ENCODE results near the gene SVOPL.

SVOPL gene

GRCh38 chr7:138563808-138564207 is 137.4 kb downstream of the SVOPL start:
- DNase-seq (ENCODE audit: low read depth, low spot score), result no peak

- no peak for DNase-seq (ENCODE audit: low read depth, low spot score)
Measured at GRCh38 chr7:138559448-138559847, 141.7 kb downstream of the SVOPL start.

GRCh38 chr7:138556771-138557484 is 144.2 kb downstream of the SVOPL start:
- DNase-seq (ENCODE audit: low read depth, low spot score), result no peak

- no peak for DNase-seq (ENCODE audit: low read depth, low spot score)
Measured at GRCh38 chr7:138555684-138556083, 145.5 kb downstream of the SVOPL start.

GRCh38 chr7:138554674-138555073 is 146.5 kb downstream of the SVOPL start:
- no peak for DNase-seq (ENCODE audit: low read depth, low spot score)

GRCh38 chr7:138553805-138554204 is 147.4 kb downstream of the SVOPL start:
- no peak for DNase-seq (ENCODE audit: low read depth, low spot score)

- DNase-seq (ENCODE audit: low read depth, low spot score), result no peak
Measured at GRCh38 chr7:138551102-138551501, 150.1 kb downstream of the SVOPL start.

GRCh38 chr7:138550337-138550736 is 150.8 kb downstream of the SVOPL start:
- no peak for DNase-seq (ENCODE audit: low read depth, low spot score)

GRCh38 chr7:138549082-138549481 is 152.1 kb downstream of the SVOPL start:
- no peak for DNase-seq (ENCODE audit: low read depth, low spot score)

GRCh38 chr7:138546829-138547228 is 154.3 kb downstream of the SVOPL start:
- no peak for DNase-seq (ENCODE audit: low read depth, low spot score)

GRCh38 chr7:138546064-138546619 is 155.0 kb downstream of the SVOPL start:
- DNase-seq (ENCODE audit: low read depth, low spot score), result no peak

GRCh38 chr7:138545123-138545522 is 156.0 kb downstream of the SVOPL start:
- DNase-seq (ENCODE audit: low read depth, low spot score), result no peak
